Measurements from ENCODE around the gene NKD2. TPM values are rescaled to one million over a fixed set of nuclear protein-coding genes. Genes with fewer than 3 reads are reported as not detected.

NKD2 gene
- total RNA-seq, 1 experiment from 2014 or later = 12.3 TPM

- DNase-seq (ENCODE audit: low read depth, low spot score) = no peak
- H3K4me3 ChIP-seq (ENCODE audit: low read depth in 2 of 2, low read length in 2 of 2) = no peak overlapping the region
- in situ Hi-C loops (cut with HindIII; ENCODE audit: low pct_unique_long_range_greater_than_20kb, low sequenced_read_pairs) = no loop called here
- no peak for TF ChIP-seq REST (IDR thresholded peaks at IDR 0.05; ENCODE audit: insufficient read depth in 1 of 2, low read depth in 2 of 2, low read length in 1 of 2)
- TF ChIP-seq SIN3A (IDR thresholded peaks at IDR 0.05; ENCODE audit: borderline replicate concordance, insufficient read depth, low read depth, low read length) = no peak
- TF ChIP-seq TCF7L2 (IDR thresholded peaks at IDR 0.05; ENCODE audit: low read depth, low read length) = no peak
- no peak for TF ChIP-seq POLR2AphosphoS5 (IDR thresholded peaks at IDR 0.05; ENCODE audit: low read depth, low read length)
- TF ChIP-seq, protein P1, sequence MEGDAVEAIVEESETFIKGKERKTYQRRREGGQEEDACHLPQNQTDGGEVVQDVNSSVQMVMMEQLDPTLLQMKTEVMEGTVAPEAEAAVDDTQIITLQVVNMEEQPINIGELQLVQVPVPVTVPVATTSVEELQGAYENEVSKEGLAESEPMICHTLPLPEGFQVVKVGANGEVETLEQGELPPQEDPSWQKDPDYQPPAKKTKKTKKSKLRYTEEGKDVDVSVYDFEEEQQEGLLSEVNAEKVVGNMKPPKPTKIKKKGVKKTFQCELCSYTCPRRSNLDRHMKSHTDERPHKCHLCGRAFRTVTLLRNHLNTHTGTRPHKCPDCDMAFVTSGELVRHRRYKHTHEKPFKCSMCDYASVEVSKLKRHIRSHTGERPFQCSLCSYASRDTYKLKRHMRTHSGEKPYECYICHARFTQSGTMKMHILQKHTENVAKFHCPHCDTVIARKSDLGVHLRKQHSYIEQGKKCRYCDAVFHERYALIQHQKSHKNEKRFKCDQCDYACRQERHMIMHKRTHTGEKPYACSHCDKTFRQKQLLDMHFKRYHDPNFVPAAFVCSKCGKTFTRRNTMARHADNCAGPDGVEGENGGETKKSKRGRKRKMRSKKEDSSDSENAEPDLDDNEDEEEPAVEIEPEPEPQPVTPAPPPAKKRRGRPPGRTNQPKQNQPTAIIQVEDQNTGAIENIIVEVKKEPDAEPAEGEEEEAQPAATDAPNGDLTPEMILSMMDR (IDR thresholded peaks at IDR 0.05) = no peak
- no peaks in the 10 kb centered on the region for H3K36me3 ChIP-seq (ENCODE audit: control insufficient read depth, insufficient read depth, low read length)
- no peak for ATAC-seq
- POLR2A ChIA-PET = no interaction called here
- no peaks in the 10 kb centered on the region for H3K9me3 ChIP-seq (ENCODE audit: control insufficient read depth, insufficient read depth, low read depth, low read length)
- CTCF ChIA-PET = interaction anchor here (0.6 to 1.8 kb wide), 3 partner anchors 22 to 161 kb away, joined by 3 to 6 read pairs (median 4); no protein-coding TSS in a partner anchor
- peaks cover 22% of the 10 kb centered on the region for H3K4me1 ChIP-seq (ENCODE audit: control insufficient read depth, insufficient read depth, low read length)
- no TSS peak for BruUV-seq (replicated peaks)
- intact Hi-C loops (cut with micrococcal nuclease; ENCODE audit: unreplicated experiment) = no loop called here
- H3K27ac ChIP-seq (ENCODE audit: low read length) = no peak overlapping the region
- no peaks in the 10 kb centered on the region for H3K27me3 ChIP-seq (ENCODE audit: control insufficient read depth, insufficient read depth, low read length)
Measured at GRCh38 chr5:1006656-1007071, 1.9 kb upstream of the NKD2 start.

GRCh38 chr5:1007221-1007680, 1.4 kb upstream of the NKD2 start:
- intact Hi-C loops (cut with micrococcal nuclease; ENCODE audit: unreplicated experiment) (no loop called here), in situ Hi-C loops (cut with HindIII; ENCODE audit: low pct_unique_long_range_greater_than_20kb, low sequenced_read_pairs) (no loop called here)
- DNase-seq (ENCODE audit: low read depth, low spot score) (no peak), ATAC-seq (no peak)
- no peak for TF ChIP-seq TCF7L2 (IDR thresholded peaks at IDR 0.05; ENCODE audit: low read depth, low read length)
- TF ChIP-seq, protein P1 (IDR thresholded peaks at IDR 0.05) = peak; percentile 32; the same call in 1 of the 2 replicates
- TF ChIP-seq POLR2AphosphoS5 (IDR thresholded peaks at IDR 0.05; ENCODE audit: low read depth, low read length) = no peak
- no peak for TF ChIP-seq REST (IDR thresholded peaks at IDR 0.05; ENCODE audit: insufficient read depth in 1 of 2, low read depth in 2 of 2, low read length in 1 of 2)
- CTCF ChIA-PET = interaction anchor here (0.6 to 1.8 kb wide), 6 partner anchors 11 to 161 kb away, joined by 3 to 8 read pairs (median 4); no protein-coding TSS in a partner anchor
- Histone ChIP-seq H3K4me1 (ENCODE audit: control insufficient read depth, insufficient read depth, low read length) (peaks cover 22% of the 10 kb centered on the region), H3K9me3 (ENCODE audit: control insufficient read depth, insufficient read depth, low read depth, low read length) (no peaks in the 10 kb centered on the region), H3K27ac (ENCODE audit: low read length) (no peak overlapping the region; the same call in 1 of the 2 replicates), H3K27me3 (ENCODE audit: control insufficient read depth, insufficient read depth, low read length) (no peaks in the 10 kb centered on the region), H3K4me3 (ENCODE audit: low read depth in 2 of 2, low read length in 2 of 2) (no peak overlapping the region), H3K36me3 (ENCODE audit: control insufficient read depth, insufficient read depth, low read length) (no peaks in the 10 kb centered on the region)
- no TSS peak for BruUV-seq (replicated peaks)
- POLR2A ChIA-PET = no interaction called here

All from Panc1 (cell line).